GM18951 (cell line): Measurements from ENCODE around the gene CRTC1.

Source experiments
- POLR2A ChIP-seq: IDR thresholded peaks from 4 replicates; pipeline ENCODE4 v1.6.1; 2011; ENCODE audit warnings: mild to moderate bottlenecking; ENCODE audit not compliant: insufficient read length, insufficient read depth; ENCODE audit errors: extremely low read depth
- in situ Hi-C: fragments of 300-500 bp; cut with MboI; formaldehyde crosslinking; loops from one replicate; pipeline ENCODE4 v1.12.0; 2022; ENCODE audit warnings: low sequenced_read_pairs, mixed read lengths, inconsistent platforms; ENCODE audit not compliant: unreplicated experiment

Gene CRTC1

GRCh38 chr19:18737954-18738351 is 54.5 kb downstream of the CRTC1 start:
- in situ Hi-C loops: no loop called here
- no peak for TF ChIP-seq POLR2A

DNA sequence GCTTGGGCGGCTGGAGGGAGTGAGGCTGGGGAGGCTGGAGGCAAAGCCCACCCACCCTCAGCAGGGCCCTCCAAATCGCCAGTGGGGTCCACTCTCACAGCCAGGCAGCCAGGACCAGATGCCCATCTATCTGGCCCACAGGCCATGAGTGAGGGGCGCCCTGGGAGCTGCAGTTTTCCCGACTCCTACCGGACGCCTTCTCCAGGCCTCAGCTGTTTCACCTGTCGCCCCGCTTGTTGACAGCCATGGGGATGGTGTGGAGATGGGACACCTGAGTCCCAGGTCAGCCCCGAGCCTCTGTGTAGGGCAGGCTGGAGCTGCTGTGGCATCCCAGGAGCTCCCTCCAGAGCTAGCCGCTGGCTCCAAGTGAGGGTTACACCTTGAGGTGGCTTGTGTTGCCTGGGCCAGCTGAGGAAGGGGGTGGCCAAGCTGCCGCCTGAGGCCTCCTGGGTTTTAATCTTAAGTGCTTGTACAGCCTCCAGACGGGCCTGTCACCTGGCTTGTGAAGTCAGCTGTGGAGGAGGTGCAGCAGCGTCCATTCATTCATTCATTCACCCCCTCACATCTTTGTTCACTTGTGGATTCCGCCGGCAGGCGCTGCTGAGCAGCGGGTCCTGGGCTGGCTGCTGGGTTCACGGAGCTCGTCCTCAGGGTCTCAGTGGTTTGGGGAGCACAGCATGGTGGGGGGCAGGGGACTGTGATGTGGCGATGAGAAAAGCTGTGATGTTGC is 55.6 kb downstream of the CRTC1 start:
- in situ Hi-C loops: no loop called here

DNA sequence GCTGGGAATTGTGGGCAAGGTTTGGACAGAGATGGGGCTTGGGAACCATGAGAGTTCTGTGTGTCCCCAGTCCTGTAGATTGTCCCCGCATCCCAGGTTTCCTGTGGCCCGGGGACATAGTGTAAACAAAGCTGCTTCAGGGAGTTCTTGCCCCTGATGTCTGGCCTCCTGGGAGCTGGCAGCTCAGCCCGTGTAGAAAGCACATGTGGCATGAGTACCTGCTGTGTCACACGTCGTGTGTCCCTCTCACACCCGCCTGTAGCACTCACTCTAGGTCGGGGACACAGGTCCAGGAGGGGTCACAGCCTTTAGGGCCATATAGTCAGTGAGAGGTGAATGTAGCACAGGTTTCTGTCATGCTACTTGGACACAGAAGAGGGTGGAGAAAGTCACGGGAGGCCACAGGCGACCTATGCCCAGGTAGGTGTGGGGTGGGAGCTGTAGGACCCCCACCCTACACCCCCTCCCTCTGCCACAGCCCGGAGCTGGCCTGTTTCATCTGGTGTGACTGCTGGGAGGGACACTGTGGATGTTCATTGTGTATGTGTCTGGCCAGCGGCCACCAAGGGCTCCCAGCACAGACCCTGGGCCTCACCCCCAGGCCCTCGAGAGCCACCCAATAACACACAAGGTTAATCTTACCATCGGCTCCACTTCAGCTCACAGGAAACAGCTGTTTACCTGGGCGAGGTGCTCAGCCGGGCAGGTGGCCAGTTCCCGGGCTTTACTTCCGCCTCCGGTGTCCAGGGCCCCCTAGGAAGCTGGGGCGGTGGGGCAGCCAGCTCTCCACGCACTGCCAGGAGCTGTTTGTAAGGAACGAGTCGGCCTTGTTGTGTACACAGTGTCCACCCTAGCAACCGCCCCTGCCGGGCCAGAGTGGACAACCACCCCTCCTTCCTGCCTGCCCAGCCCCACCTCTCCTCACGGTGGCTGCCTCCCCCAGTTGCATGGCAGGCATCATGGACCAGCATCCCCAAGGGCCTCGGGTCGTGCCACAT is 57.9 kb downstream of the CRTC1 start:
- no peak for TF ChIP-seq POLR2A
- in situ Hi-C loops: no loop called here

More for the DNA sequence above, 55.6 kb downstream of the CRTC1 start:
- TF ChIP-seq POLR2A: no peak

DNA sequence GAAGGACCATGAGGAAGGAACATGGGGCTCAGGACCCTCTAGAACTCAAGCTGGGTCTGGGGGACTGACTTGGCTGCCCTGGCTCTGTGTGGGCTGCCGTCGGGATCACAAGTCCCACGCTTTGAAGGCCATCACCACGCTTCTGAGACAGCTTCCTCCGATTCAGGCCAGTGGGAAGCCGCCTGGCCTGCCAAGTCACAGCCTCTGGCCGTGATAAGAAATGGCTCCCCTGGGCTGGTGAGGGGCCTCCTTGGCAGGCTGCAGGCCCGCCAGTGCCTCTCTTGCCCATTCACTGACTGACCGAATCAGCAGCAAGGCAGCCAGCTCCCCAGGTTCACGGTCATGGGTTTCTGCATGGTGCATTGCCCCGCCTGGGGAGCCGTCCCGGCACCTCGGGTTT is 58.8 kb downstream of the CRTC1 start:
- TF ChIP-seq POLR2A: no peak
- in situ Hi-C loops: no loop called here

- in situ Hi-C loops: no loop called here
- no peak for TF ChIP-seq POLR2A
These were observed 59.6 kb downstream of the CRTC1 start for GRCh38 chr19:18742838-18743783.

DNA sequence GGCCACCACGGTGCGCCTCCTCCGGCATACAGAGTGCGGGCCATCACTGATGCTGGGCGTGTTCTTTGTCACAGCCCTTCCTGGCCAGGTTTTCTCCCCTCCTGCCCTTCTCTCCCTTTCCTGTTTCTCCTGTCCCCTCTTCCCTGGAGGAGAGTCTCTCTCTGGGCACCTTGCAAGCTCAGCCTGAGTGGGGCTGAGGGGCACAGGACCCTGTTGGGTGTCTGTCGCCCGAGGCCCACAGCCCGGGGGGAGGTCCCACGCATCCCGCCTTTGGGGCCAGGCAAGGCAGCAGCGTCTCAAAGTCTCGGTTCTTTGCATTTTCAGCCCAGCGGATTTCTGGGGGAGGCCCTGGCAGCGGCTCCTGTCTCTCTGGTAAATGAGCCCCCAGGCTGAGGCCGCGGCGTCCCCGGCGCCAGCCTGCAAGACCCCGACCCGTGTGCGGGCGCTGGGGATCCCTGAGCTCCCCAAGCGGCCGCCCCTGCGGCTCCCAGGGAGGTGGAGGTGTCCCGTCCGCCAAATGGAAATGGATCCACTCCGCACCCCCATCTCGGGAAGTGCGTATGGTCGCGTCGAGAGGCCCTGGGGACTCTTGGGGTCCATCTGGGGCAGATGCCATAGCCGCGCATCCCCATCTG is 60.4 kb downstream of the CRTC1 start:
- TF ChIP-seq POLR2A: no peak
- in situ Hi-C loops: no loop called here

DNA sequence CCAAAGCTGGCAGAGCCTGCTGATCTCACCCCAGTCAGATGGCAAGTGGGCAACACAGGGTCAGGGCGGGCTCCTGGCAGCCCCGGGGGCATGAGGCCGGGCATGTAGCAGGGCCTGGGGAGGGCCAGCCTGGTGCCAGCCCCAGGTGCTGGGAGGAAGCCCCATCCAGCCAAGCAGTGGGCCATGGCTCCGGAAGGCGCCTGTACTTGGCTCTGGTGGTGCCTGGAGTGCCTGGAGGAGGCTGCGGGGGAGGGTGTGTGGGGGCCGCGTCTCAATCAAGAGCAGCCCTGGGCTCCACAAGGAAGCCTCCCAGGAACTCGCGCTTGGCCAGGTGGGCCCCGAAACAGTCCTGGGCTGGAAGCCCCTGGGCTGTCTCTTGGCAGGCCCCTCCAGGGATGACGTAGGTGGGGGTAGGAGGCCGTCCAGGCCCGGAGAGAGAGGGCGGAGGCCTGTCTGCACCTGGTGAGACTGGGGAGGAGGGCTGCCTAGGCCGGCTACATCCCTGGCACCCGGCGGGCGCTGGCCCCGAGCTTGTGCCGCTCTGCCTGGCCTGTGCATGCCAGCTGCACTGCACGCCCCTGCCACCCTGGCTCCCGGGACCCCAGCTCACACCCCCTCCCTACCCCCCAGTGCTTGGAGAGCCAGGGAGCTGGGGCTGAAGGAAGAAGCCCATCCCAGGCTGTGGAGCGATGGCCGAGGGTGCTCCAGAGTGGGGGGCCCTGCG is 61.7 kb downstream of the CRTC1 start:
- TF ChIP-seq POLR2A: no peak
- in situ Hi-C loops: no loop called here

GRCh38 chr19:18745931-18746330 is 62.5 kb downstream of the CRTC1 start:
- in situ Hi-C loops: no loop called here
- TF ChIP-seq POLR2A: no peak

- no peak for TF ChIP-seq POLR2A
- in situ Hi-C loops: no loop called here
These were observed 63.2 kb downstream of the CRTC1 start for GRCh38 chr19:18746401-18747325.

GRCh38 chr19:18749362-18750231 is 66.1 kb downstream of the CRTC1 start:
- TF ChIP-seq POLR2A: no peak
- in situ Hi-C loops: no loop called here
